ENCODE measurements around the gene SLC6A5. TPM values are rescaled to one million over a fixed set of nuclear protein-coding genes. Genes with fewer than 3 reads are reported as not detected.
"Not testable (repeated sequence)": the region's sequence is repeated elsewhere in the genome, so short reads cannot be mapped to it uniquely, and the experiment has no call there.

Gene SLC6A5
- not detected for total RNA-seq

GRCh38 chr11:20599221-20600019 is at the start of gene SLC6A5:
SLC6A5 (plus strand) TSS chr11:20599608; CDS start chr11:20599673, 65 bp downstream.
- no peak for DNase-seq (ENCODE audit: low spot score)

- DNase-seq (ENCODE audit: low spot score), result no peak
Observed at GRCh38 chr11:20551096-20551495, 48.3 kb upstream of the SLC6A5 start.

GRCh38 chr11:20555783-20556182 is 43.6 kb upstream of the SLC6A5 start:
- DNase-seq (ENCODE audit: low spot score), result no peak

DNA sequence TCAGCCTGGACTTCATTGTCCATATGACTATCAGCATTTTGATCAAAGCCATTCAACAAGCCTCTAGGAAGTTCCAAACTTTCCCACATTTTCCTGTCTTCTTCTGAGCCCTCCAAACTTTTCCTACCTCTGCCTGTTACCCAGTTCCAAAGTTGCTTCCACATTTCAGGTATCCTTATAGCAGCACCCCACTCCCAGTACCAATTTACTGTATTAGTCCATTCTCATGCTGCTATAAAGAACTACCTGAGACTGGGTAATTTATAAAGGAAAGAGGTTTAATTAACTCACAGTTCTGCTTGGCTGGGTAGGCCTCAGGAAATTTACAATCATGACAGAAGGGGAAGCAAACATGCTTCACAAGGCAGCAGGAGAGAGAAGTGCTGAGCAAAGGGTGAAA is 43.0 kb upstream of the SLC6A5 start:
- not testable (repeated sequence) for DNase-seq (ENCODE audit: low spot score)

DNA sequence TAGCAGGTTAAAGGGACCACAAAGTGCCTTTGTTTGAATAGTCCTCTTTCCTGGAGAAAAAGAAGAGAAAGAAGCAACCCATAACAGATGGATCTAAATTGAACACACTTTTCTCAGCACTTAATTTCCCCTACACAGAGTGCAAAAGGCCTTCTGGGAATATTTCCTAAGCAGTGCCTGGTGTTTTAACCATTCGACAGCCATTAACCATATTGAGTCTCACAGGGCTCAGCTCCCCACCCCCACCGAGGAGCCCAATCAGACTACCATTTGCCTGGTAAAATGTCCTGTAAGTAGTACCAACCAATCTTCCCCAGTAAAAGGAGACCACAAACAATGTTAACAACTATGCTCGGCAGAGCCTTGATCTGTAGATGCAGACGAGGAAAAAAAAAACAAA is 40.7 kb upstream of the SLC6A5 start:
- DNase-seq (ENCODE audit: low spot score), result no peak

GRCh38 chr11:20559523-20560300 is 39.7 kb upstream of the SLC6A5 start:
- no peak for DNase-seq (ENCODE audit: low spot score)

DNA sequence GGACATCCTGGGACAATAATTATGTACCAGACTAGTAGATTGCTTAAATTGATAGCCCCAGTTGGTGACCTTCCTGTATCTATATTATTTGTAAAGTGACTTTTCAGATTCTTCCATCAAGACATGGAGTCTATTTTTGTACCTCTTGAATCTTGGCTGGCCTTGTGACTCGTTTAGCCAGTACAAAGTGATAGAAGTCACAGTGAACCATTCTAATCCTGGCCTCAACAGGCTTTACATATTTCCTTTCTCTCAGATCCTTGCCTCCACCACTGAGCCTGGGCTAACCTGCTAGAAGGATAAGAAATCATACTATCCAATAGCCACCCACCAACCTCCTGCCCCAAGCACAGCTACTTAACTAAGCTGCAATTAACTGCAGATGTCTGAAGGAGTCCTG is 37.5 kb upstream of the SLC6A5 start:
- no peak for DNase-seq (ENCODE audit: low spot score)

DNA sequence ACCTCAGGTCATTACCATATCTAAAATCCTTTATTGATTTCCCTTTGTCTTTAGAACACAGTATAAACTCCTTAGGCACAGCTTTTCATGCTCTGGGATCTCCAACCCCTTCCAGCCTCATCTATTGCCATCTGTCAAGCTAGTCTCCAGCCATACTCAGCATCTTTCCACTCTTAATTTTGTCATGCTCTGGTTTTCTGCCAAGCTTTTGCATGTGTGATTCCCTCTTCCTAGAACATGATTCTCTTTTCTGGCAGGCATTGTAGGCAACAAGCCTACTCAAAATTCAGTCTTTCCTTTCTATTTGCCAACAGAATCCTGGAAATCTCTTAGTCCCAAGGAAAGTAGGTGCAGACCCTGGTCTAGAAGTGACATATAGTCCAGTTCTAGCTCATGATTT is 35.5 kb upstream of the SLC6A5 start:
- DNase-seq (ENCODE audit: low spot score), result no peak

- DNase-seq (ENCODE audit: low spot score), result no peak
Observed at GRCh38 chr11:20564846-20565635, 34.4 kb upstream of the SLC6A5 start.

- DNase-seq (ENCODE audit: low spot score), result not testable (repeated sequence)
Observed at GRCh38 chr11:20566115-20566514, 33.3 kb upstream of the SLC6A5 start.

DNA sequence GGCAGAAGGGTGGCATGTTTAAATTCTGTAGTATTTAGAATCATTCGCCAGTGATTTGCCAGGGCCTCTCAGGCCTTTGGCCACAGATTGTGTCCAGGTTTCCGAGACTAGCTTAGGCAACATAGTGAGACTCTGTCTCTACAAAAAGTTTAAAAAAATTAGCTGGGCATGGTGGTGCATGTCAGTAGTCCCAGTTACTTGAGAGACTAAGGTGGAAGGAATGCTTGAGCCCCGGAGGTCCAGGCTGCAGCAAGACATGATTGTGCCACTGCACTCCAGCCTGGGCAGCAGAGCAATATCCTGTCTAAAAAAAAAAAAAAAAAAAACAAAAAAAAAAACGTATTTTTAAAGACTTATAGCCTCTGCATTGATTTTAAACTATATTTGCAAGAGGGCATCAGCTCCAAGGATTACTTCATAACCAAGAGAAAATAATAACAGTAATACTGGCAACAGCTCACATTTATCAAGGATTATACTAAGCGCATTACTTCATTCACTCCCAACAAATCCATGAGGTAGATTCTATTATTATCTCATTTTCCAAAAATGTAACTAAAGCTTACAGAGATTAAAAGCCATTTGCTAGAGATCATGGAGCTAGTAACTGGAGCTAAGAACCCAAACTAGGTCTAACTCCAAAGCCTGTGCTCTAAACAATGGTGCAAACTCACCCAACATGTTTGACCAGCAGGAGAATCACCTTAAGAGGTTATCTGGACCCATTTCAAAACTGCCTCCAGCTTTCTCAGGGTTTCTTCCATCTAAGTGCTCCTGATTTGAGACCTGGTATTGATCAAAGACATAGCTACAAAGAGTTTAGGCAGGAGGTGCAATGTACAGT is 32.6 kb upstream of the SLC6A5 start:
- DNase-seq (ENCODE audit: low spot score), result no peak

DNA sequence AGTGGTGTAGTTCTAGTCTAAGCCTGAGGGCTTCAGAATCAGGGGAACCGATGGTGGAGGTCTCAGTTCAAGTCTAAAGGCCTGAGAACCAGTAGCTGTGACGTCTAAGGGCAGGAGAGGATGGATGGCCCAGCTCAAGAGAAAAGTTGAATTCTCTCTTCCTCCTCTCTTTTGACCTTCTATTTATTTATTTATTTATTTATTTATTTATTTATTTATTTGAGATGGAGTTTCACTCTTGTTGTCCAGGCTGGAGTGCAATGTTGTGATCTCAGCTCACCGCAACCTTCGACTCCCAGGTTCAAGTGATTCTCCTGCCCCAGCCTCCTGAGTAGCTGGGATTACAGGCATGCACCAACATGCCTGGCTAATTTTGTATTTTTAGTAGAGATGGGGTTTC is 19.7 kb upstream of the SLC6A5 start:
- not testable (repeated sequence) for DNase-seq (ENCODE audit: low spot score)

DNA sequence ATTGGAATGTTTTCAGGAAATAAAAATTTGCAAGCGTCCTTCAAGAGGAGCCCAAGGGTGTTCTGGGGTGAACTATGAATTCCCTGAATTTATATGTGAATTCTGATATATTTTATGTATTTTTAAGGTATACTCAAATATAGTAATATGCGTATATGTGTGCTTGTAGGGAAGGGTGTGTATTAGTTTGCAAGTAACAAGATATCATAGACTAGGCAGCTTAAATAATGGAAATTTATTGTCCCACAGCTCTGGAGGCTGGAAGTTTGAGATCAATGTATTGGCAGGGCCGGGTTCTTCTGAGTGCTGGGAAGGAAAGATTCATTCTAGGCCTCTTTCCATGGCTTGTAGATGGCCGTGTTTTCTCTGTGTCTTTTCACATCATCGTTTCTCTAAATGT is 16.2 kb upstream of the SLC6A5 start:
- no peak for DNase-seq (ENCODE audit: low spot score)

DNA sequence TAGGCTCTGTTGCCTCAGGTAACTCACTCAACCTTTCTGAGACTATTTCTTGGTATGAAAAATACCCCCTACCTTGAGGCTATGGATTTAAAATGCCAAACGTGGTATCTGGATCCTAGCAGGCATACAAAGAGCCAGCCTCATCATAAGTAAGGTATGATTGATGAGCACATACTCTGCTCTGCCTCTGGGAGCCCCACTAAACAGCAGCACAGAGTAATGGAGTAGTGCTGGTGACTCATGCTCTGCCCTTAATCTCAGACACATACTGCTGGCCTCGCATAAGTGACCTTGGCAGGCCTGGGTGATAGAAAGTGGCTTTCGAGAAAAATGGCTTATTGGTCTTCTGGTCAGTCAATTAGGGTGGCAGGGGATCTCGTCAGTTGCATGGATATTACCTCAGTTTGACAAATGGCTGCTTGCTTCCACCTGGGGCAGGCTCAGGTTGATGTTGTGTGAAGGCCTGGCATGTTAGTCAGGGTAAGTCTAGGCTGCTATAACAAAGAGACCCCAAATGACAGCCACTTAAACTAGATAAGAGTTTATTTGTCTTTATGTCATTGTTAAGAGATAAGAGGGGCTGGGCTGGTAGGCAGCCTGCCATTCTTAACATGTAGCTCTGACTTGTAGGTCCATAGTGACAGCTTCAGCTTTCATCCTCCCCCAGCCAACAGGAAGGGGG is 15.2 kb upstream of the SLC6A5 start:
- DNase-seq (ENCODE audit: low spot score), result no peak

- DNase-seq (ENCODE audit: low spot score), result no peak
Observed at GRCh38 chr11:20589796-20590195, 9.6 kb upstream of the SLC6A5 start.

DNA sequence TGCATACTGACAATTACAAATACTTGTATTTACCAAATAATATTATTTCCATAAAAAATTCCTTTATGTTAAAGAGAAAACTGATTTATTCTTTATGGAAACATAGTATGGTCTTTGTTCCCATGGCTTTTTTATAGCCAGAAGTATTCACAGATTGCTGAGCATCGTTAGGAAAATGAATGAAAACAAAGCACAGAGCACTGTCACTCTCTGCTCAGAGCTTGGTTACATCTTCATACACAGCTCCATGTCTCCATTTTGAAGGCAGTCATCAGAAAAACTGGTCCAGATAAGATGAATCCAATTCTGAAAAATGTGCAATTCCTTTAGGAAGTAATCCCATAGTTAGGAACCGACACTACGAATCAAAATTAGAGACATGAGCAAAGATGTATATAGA is 9.0 kb upstream of the SLC6A5 start:
- DNase-seq (ENCODE audit: low spot score), result no peak

- DNase-seq (ENCODE audit: low spot score), result no peak
Observed at GRCh38 chr11:20592741-20593140, 6.7 kb upstream of the SLC6A5 start.

DNA sequence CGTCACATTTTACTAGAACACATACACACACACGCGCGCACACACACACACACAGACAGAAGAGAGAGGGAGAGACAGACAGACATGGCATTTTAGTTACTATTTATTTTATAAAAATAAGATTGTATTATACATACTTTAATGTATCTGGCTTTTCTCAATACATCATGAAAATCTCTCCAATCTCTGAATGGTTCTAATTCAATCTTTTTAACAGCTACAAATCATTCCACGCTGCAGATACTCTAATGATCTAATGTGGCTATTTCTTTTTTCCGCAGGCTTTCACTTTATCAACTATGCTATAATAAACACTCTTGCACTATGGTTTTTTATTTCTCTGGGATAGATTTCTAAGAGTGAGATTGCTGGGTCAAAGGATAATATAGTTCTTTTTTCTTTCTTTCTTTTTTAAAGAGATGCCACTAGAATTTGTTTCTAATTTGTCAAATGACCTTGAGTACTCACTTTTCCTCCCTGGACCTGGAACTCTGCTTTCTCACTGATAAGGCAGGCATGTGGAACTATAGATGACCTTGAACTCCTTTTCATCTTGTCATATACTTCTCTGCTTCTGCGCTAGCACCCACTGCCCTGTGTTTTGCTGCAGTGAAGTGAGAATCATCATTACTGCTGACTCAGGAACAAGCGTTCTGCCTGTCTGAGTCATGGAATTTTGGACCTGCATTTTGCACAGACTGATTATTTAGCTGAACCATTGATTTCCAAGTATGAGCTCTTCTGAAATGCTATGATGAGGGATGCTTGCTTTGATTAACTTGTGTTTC is 4.9 kb upstream of the SLC6A5 start:
- DNase-seq (ENCODE audit: low spot score), result no peak

DNA sequence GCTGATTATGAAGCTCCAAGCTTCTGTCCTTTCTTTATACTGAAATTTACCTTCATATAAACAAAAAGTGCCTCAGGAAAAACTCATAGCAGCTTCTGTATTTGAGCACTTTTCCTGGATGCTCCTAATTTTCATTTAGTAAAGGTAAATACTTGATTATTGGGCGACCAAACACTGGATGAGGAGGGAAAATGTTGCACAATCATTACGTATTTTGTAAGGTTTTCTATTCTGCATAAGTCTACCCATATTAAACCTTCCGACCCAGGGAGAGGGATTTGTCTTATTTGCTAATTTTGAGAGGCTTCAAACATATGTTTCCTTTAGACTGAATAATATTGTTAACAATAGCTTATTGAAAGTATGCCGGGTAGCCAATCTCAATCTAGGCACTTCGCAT is 4.3 kb upstream of the SLC6A5 start:
- DNase-seq (ENCODE audit: low spot score), result no peak

Measured in ureter (tissue), 1 donor.